ENCODE measurements around the gene FHIT. TPM values are rescaled to one million over a fixed set of nuclear protein-coding genes. Genes with fewer than 3 reads are reported as not detected.

The FHIT gene
- total and polyA plus RNA-seq, 9 donors, result 5.1 to 11.8 (median 9.5) TPM

DNA sequence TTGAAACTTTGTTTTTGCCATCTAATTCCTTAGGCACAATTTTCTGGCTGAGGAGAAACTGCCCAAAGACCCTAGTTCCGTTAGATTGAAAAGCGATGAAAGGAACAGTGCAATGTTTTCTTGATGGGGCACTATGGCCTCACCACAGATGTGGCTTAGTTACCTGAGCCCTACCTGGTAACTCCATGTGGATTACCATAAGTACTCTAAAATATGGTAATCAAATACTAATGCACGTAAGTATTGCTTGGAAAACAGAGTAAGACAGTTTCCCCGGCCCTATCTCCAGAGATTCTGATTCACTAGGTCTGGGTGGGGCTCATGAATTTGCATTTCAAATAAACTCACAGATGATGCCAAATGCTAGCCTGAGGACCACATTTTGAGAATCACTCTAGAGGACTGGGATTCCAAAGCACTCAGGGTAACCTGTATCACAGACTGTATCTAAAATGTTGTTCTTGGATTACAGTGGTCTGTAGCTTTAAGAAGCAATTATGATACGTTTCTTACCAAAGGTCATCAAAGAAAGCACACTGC, 806.3 kb downstream of the FHIT start:
- no peaks in the 10 kb centered on the region for H3K9me3 ChIP-seq
- H3K27me3 ChIP-seq, result no peaks in the 10 kb centered on the region
- H3K4me3 ChIP-seq, result no peak overlapping the region
- DNase-seq, result no peak
- no peak overlapping the region for H3K27ac ChIP-seq
- no peaks in the 10 kb centered on the region for H3K36me3 ChIP-seq
- H3K4me1 ChIP-seq (ENCODE audit: insufficient read depth), result no peaks in the 10 kb centered on the region
- TF ChIP-seq POLR2A (IDR thresholded peaks at IDR 0.05), result no peak
- TF ChIP-seq EP300 (IDR thresholded peaks at IDR 0.05), result no peak
- TF ChIP-seq, protein P1, sequence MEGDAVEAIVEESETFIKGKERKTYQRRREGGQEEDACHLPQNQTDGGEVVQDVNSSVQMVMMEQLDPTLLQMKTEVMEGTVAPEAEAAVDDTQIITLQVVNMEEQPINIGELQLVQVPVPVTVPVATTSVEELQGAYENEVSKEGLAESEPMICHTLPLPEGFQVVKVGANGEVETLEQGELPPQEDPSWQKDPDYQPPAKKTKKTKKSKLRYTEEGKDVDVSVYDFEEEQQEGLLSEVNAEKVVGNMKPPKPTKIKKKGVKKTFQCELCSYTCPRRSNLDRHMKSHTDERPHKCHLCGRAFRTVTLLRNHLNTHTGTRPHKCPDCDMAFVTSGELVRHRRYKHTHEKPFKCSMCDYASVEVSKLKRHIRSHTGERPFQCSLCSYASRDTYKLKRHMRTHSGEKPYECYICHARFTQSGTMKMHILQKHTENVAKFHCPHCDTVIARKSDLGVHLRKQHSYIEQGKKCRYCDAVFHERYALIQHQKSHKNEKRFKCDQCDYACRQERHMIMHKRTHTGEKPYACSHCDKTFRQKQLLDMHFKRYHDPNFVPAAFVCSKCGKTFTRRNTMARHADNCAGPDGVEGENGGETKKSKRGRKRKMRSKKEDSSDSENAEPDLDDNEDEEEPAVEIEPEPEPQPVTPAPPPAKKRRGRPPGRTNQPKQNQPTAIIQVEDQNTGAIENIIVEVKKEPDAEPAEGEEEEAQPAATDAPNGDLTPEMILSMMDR (IDR thresholded peaks at IDR 0.05), result no peak
- 63 to 65% (median 63%) methylated on average over 5 of the region's 5 CpGs for WGBS, 3 donors
- intact Hi-C loops (cut with DNase I), result no loop called here

GRCh38 chr3:60440869-60441268, 810.4 kb downstream of the FHIT start:
- intact Hi-C loops (cut with DNase I), result no loop called here
- Histone ChIP-seq H3K4me1 (ENCODE audit: insufficient read depth) (no peaks in the 10 kb centered on the region), H3K9me3 (no peaks in the 10 kb centered on the region), H3K27ac (no peak overlapping the region), H3K36me3 (no peaks in the 10 kb centered on the region), H3K27me3 (no peaks in the 10 kb centered on the region), H3K4me3 (no peak overlapping the region)
- no peak for TF ChIP-seq EP300 (IDR thresholded peaks at IDR 0.05)
- TF ChIP-seq, protein P1 (IDR thresholded peaks at IDR 0.05), result no peak
- no peak for TF ChIP-seq POLR2A (IDR thresholded peaks at IDR 0.05)
- 96 to 97% (median 97%) methylated on average over 2 of the region's 2 CpGs for WGBS, 3 donors
- DNase-seq, result no peak

DNA sequence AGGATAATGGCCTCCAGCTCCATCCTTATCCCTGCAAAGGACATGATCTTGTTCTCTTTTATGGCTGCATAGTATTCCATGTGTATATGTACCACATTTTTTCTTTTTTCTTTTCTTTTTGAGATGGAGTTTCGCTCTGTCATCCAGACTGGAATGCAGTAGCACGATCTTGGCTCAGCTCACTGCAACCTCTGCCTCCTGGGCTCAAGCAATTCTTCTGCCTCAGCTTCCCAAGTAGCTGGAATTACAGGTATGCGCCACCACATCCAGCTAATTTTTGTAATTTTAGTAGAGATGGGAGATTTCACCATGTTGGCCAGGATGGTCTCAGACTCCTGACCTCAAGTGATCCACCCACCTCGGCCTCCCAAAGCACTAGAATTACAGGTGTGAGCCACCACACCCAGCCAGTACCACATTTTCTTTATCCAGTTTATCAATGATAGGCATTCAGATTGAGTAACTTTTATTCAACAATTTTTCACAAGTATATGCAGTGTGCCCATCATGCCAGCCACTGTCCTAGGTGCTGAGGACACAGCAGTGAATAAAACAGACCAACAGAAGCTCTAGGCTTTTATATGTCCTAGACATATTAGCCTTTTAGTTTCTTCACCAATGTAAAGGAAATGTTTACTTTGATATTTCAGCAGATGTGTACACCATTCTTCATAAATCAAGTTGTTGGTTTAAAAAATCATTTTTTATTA, 815.2 kb downstream of the FHIT start:
- H3K9me3 ChIP-seq, result no peaks in the 10 kb centered on the region
- 94 to 98% (median 98%) methylated on average over 4 of the region's 4 CpGs for WGBS, 3 donors
- H3K27ac ChIP-seq, result no peak overlapping the region
- H3K4me1 ChIP-seq (ENCODE audit: insufficient read depth), result no peaks in the 10 kb centered on the region
- no peak overlapping the region for H3K4me3 ChIP-seq
- no peak for TF ChIP-seq POLR2A (IDR thresholded peaks at IDR 0.05)
- H3K36me3 ChIP-seq, result no peaks in the 10 kb centered on the region
- intact Hi-C loops (cut with DNase I), result no loop called here
- no peak for DNase-seq
- H3K27me3 ChIP-seq, result no peaks in the 10 kb centered on the region

GRCh38 chr3:60434950-60435349, 816.3 kb downstream of the FHIT start:
- intact Hi-C loops (cut with DNase I), result no loop called here
- TF ChIP-seq POLR2A (IDR thresholded peaks at IDR 0.05), result no peak
- no peak for TF ChIP-seq EP300 (IDR thresholded peaks at IDR 0.05)
- TF ChIP-seq, protein P1 (IDR thresholded peaks at IDR 0.05), result no peak

DNA sequence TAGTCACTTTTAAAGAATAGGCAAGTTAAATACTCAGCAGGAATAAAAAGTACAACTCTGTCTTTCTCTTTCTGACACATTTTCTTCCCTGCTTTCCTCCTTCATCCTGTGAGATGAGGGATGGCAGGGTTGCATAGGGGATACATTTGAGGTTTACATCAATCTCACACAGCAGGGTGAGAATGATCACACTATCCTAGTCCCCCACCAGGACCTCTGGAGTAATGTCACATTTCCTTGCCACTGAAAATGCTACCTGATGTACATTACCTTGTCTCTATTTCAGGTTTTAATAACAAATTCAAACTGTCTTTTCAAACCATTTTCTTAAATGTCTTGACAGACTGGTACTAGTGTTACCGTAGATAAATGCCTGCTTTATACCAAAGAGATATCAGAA, 816.9 kb downstream of the FHIT start:
- 0 to 92% (median 86%) methylated on average over 1 of the region's 1 CpG for WGBS, 3 donors
- Histone ChIP-seq H3K36me3 (no peaks in the 10 kb centered on the region), H3K9me3 (no peaks in the 10 kb centered on the region), H3K4me3 (no peak overlapping the region), H3K27ac (no peak overlapping the region), H3K27me3 (no peaks in the 10 kb centered on the region), H3K4me1 (ENCODE audit: insufficient read depth) (no peaks in the 10 kb centered on the region)
- no peak for DNase-seq
- TF ChIP-seq, protein P1 (IDR thresholded peaks at IDR 0.05), result no peak
- no peak for TF ChIP-seq EP300 (IDR thresholded peaks at IDR 0.05)
- TF ChIP-seq POLR2A (IDR thresholded peaks at IDR 0.05), result no peak
- intact Hi-C loops (cut with DNase I), result no loop called here

More at GRCh38 chr3:60434950-60435349, 816.3 kb downstream of the FHIT start:
- H3K36me3 ChIP-seq, result no peaks in the 10 kb centered on the region
- H3K4me1 ChIP-seq (ENCODE audit: insufficient read depth), result no peaks in the 10 kb centered on the region
- H3K9me3 ChIP-seq, result no peaks in the 10 kb centered on the region
- H3K27me3 ChIP-seq, result no peaks in the 10 kb centered on the region
- H3K4me3 ChIP-seq, result no peak overlapping the region
- H3K27ac ChIP-seq, result no peak overlapping the region
- DNase-seq, result no peak

Data from ovary (tissue), 9 donors.